ENCODE data around the gene RASGRF2. TPM values are rescaled to one million over a fixed set of nuclear protein-coding genes. Genes with fewer than 3 reads are reported as not detected.
"Not testable (repeated sequence)": the region's sequence is repeated elsewhere in the genome, so short reads cannot be mapped to it uniquely, and the experiment has no call there.

RASGRF2 gene
- total RNA-seq, 1 donor from 2014 or later, result 4.8 TPM

- Histone ChIP-seq H3K9me3 (replicated peaks) (no peaks in the 10 kb centered on the region), H3K4me3 (no peak overlapping the region), H3K27ac (replicated peaks) (no peak overlapping the region), H3K27me3 (ENCODE audit: low read depth) (no peaks in the 10 kb centered on the region), H3K4me1 (no peaks in the 10 kb centered on the region), H3K36me3 (no peaks in the 10 kb centered on the region)
- TF ChIP-seq CTCF (IDR thresholded peaks at IDR 0.05; ENCODE audit: borderline replicate concordance), result no peak
- intact Hi-C loops (cut with micrococcal nuclease), result no loop called here
- DNase-seq, result no peak
Observed at GRCh38 chr5:81045389-81045807, 85.2 kb downstream of the RASGRF2 start.

- Histone ChIP-seq H3K36me3 (no peaks in the 10 kb centered on the region), H3K4me1 (no peaks in the 10 kb centered on the region), H3K27me3 (ENCODE audit: low read depth) (no peaks in the 10 kb centered on the region), H3K9me3 (replicated peaks) (no peaks in the 10 kb centered on the region), H3K27ac (replicated peaks) (no peak overlapping the region), H3K4me3 (no peak overlapping the region)
- TF ChIP-seq CTCF (IDR thresholded peaks at IDR 0.05; ENCODE audit: borderline replicate concordance), result no peak
- intact Hi-C loops (cut with micrococcal nuclease), result no loop called here
- no peak for DNase-seq
Observed at GRCh38 chr5:81046041-81046440, 85.9 kb downstream of the RASGRF2 start.

- H3K36me3 ChIP-seq, result no peaks in the 10 kb centered on the region
- TF ChIP-seq CTCF (IDR thresholded peaks at IDR 0.05; ENCODE audit: borderline replicate concordance), result no peak
- intact Hi-C loops (cut with micrococcal nuclease), result no loop called here
- no peak overlapping the region for H3K27ac ChIP-seq (replicated peaks)
- no peaks in the 10 kb centered on the region for H3K4me1 ChIP-seq
- H3K4me3 ChIP-seq, result no peak overlapping the region
- peaks cover 13% of the 10 kb centered on the region for H3K9me3 ChIP-seq (replicated peaks)
- no peak for DNase-seq
- no peaks in the 10 kb centered on the region for H3K27me3 ChIP-seq (ENCODE audit: low read depth)
Observed at GRCh38 chr5:81052325-81052724, 92.2 kb downstream of the RASGRF2 start.

GRCh38 chr5:81053282-81053681 lies 93.1 kb downstream of the RASGRF2 start:
- H3K36me3 ChIP-seq; H3K4me1 ChIP-seq; DNase-seq; H3K27ac ChIP-seq (replicated peaks); intact Hi-C loops (cut with micrococcal nuclease); H3K4me3 ChIP-seq; H3K27me3 ChIP-seq (ENCODE audit: low read depth): not testable (repeated sequence)
- H3K9me3 ChIP-seq (replicated peaks), result peaks cover 13% of the 10 kb centered on the region

- H3K9me3 ChIP-seq (replicated peaks), result no peaks in the 10 kb centered on the region
- DNase-seq, result no peak
- intact Hi-C loops (cut with micrococcal nuclease), result no loop called here
- H3K27ac ChIP-seq (replicated peaks), result no peak overlapping the region
- H3K27me3 ChIP-seq (ENCODE audit: low read depth), result no peaks in the 10 kb centered on the region
- H3K36me3 ChIP-seq, result no peaks in the 10 kb centered on the region
- no peak for TF ChIP-seq CTCF (IDR thresholded peaks at IDR 0.05; ENCODE audit: borderline replicate concordance)
- H3K4me3 ChIP-seq, result no peak overlapping the region
- H3K4me1 ChIP-seq, result no peaks in the 10 kb centered on the region
Observed at GRCh38 chr5:81058121-81058520, 98.0 kb downstream of the RASGRF2 start.

GRCh38 chr5:81065492-81065891 lies 105.3 kb downstream of the RASGRF2 start:
- Histone ChIP-seq H3K9me3 (replicated peaks) (peaks cover 3% of the 10 kb centered on the region), H3K27ac (replicated peaks) (peak overlapping the region; percentile 14), H3K4me1 (no peaks in the 10 kb centered on the region), H3K4me3 (no peak overlapping the region), H3K27me3 (ENCODE audit: low read depth) (no peaks in the 10 kb centered on the region), H3K36me3 (no peaks in the 10 kb centered on the region)
- TF ChIP-seq CTCF (IDR thresholded peaks at IDR 0.05; ENCODE audit: borderline replicate concordance), result no peak
- intact Hi-C loops (cut with micrococcal nuclease), result no loop called here
- no peak for DNase-seq
